ENCODE results near the gene RBM24.
"Not testable (repeated sequence)": the region's sequence is repeated elsewhere in the genome, so short reads cannot be mapped to it uniquely, and the experiment has no call there.

Gene RBM24

DNA sequence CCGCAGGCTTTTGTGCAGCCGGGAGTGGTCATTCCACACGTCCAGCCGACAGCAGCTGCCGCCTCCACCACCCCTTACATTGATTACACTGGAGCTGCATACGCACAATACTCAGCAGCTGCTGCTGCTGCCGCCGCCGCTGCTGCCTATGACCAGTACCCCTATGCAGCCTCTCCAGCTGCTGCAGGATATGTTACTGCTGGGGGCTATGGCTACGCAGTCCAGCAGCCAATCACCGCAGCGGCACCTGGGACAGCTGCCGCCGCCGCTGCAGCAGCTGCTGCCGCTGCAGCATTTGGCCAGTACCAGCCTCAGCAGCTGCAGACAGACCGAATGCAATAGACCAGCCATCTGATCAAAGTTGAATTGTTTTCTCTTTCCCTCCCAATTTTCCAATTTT is 10.6 kb downstream of the RBM24 start:
- peak; percentile 81 for DNase-seq (ENCODE audit: low read depth, low spot score)

DNA sequence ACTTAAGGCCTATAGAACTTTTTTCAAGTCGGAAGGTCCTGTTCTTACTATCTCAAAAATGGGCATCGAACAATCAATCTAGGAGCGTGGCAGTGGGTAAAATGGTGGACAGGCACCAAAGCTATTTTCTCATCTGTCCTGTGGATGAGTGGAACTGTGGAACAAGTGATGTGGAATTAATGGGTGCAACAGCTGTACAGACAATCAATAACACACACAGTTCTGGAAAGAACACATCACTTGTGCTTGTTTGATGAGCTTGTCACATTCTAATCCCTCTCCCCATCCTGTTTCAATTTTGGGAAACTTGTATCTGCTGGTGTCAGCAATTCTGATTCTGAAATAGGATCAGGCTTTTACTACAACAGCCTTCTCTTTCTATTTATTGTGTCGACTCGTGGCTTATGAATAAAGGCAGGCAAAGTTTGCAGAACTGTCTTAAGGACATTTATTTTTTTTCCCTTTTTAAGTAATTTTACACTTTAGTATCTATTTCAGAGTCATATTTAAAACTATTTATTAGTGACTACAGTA is 11.5 kb downstream of the RBM24 start:
- no peak for DNase-seq (ENCODE audit: low read depth, low spot score)

DNA sequence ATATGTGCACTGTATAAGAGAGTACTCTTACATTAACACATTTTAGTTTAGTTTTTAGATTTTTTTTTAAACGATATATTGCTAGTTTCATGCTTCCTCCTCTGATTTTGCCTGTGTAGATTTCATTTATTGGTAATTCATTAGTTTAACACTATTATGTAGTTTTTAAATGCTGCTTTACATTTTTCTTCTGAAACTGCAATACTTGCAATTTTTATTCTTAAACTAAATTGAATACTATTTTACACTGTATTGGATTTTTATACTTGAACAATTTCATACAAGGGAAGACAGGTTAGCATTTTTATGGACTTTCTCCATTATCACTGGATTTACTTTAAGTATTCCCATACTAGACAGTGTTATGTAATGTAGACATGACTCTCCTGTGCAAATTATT is 12.2 kb downstream of the RBM24 start:
- no peak for DNase-seq (ENCODE audit: low read depth, low spot score)

DNA sequence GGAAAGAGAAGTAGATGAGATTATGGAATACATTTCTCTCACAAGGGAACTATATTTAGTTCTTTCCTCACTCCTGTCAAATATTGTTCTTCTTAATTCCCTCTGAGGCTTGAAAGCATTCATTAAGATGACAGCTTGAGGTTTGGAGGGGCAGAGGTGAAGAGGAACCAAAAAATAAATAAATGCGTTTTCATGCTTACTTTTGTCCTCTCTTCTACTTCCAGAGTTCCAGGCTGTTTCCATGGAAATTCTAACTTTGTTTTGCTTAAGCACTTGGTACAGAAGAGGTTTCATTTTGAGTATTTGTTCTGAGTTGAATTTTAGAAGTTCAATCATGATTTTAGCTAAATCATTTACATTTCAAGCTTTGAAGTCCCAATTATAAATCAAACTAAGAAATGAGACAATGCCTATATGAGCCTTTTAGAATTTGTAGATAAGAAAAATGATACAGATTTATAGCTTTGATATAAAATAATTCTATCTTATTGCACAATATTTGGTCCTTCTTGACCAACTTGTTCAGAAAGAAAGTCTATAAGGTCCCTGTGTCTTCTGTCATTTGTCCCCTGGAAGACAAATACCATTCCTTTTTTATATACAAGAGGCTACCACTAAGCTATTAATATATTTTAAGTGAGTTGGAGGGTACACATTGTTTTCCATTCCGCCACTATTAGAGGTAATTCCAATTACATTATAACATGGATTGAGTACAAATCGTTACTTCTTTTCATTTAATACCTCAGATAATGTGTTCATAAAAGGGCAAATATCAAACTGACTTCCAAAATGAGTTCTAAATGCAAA is 16.3 kb downstream of the RBM24 start:
- DNase-seq (ENCODE audit: low read depth, low spot score): no peak

DNA sequence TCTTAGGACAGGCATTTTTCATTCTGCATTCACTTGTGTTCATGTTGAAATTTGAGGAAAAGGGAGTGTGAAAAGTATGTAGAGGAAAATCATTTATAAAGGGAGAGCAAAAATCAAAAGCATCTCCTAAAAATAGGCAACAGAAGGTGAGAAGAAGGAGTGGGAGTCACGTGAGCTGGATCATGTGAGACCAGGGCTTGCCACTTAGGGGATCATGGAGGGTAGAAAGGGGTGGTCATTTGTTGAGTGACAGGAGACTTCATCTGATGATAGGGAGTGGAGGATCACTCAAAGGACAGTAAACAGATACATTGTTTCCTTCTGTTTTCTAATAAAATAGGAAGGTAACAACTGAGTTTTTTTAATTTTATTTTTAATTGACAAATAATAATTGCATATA is 17.1 kb downstream of the RBM24 start:
- no peak for DNase-seq (ENCODE audit: low read depth, low spot score)

DNA sequence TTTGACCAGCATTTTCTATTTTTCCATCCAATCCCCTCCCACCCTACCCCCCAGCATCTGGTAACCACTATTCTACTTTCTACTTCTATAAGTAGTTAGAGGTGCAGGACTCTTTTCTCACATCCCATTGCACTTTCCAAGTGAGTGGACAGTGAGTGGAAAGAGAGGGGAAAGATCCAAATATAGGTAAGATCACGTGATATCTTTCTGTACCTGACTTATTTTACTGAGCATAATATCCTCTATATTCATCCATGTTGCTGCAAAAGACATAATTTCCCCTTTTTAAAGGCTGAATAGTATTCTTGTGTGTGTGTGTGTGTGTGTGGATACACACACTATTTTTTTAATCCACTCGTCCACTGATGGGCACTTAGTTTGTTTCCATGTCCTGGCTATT is 18.1 kb downstream of the RBM24 start:
- no peak for DNase-seq (ENCODE audit: low read depth, low spot score)

DNA sequence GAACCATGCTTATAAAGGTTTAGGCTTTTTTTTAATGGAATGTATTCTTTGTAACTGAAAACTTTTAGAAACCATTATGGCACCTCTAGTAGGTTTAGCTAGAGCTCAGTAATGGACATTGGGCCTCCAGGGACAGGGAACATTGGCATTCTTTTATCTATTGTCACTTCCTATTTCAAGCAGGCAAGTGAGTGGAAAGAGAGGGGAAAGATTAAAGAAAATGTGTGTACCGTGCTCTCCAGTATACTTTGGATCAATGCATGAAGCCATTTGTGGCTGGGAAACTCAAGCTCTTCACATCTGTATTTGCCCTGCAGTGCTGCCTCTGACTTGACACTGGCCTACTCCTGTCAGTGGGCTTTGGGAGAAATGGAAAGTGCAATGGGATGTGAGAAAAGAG is 18.6 kb downstream of the RBM24 start:
- no peak for DNase-seq (ENCODE audit: low read depth, low spot score)

DNA sequence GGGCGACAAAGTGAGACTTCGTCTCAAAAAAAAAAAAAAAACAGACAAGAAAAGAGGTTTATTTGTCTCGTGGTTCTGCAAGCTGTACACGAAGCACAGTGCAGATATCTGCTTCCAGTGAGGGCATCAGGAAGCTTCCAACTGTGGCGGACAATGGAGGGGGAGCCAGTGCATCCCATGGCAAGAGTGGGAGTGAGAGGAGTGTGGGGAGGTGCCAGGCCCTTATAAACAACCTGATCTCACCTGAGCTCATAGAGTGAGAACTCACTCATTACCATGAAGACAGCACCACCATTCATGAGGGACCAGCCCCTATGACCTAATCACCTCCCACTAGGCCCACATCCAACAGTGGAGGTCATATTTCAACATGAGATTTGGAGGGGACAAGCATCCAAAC is 19.5 kb downstream of the RBM24 start:
- no peak for DNase-seq (ENCODE audit: low read depth, low spot score)

DNA sequence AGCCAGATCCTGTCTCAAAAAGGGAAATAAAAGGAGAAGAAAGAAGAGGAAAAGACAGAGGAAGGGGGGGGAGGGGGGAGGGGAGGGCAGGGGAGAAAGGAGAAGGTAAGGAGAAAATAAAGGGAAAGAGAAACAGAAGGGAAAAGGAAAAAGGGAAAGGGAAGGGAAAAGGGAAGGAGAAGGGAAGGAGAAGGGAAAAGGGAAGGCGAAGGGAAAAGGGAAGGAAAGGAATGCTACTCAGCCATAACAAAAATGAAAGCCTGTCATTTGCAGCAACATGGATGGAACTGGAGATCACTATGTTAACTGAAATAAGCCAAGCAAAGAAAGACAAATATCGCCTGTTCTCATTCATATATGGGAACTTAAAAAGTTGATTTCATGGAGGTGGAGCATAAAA is 22.3 kb downstream of the RBM24 start:
- DNase-seq (ENCODE audit: low read depth, low spot score): no peak

DNA sequence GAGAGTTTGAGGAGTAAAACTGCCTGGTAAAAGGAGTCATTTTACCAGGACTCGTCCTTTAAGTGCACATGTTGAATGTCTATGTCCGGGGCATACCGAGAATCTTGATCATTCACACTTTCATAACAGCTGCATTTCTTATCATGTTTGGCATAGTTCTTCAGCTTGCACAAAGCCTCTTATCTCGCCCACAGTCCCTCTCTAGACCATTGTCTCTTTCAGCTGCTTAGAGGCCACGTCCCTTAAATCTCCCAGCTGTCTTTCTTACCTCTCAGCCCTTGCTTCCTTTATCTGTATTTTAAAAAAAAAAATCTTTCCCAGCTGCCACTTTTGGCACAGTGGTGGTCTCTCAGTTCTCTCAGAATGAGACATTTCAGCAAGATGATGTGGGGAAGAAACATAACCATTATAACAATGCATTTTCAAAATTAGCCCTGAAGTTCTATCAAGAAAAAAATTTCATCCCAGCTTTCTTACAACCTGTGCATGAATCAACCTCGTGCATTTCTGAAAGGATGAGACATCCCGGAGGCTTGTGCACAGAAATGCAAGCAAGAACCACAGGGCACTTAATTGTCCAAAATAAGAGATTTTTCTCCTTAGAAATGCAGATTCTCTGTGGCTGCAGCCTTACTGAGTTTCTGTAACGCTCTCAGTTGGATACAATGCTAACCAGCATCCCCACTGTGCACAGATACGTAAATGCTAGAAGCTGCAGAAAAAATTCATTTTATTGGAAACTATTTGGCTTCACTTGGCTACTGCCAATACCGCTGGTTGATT is 24.2 kb downstream of the RBM24 start:
- DNase-seq (ENCODE audit: low read depth, low spot score): no peak

DNA sequence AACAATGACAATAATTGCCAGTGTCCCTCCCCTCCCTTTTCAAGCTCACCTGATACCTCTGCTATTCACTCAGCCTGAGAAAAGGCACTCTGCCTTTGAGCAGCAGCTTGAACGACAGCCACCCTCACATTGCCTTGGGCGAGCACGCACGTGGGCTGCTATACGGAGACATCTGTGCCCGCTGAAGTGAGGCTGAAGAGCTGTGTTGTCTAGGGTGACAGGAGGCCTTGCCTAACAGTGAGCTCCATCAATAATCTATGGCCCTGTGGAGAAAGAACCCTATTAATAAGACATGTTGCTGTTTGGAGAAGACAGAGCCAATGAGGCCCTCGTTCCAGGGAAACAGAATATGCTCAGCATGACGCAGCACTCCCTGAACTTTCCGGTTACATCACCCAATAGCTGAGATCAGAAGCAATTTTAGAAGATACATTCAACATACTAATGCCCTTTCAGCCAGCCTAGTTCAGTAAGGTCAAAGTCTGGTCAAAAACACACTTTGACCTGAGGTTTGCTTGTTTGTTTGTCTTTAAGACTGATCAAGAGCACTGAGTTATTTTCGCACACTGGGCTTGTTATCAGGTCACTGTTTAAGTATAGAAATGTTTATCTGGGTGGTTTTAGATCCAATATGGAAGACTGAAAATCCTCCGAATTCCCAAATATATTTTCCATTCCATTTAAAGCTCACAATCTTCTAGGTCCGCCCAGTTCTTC is 30.6 kb downstream of the RBM24 start:
- peak; percentile 62 for DNase-seq (ENCODE audit: low read depth, low spot score)

DNA sequence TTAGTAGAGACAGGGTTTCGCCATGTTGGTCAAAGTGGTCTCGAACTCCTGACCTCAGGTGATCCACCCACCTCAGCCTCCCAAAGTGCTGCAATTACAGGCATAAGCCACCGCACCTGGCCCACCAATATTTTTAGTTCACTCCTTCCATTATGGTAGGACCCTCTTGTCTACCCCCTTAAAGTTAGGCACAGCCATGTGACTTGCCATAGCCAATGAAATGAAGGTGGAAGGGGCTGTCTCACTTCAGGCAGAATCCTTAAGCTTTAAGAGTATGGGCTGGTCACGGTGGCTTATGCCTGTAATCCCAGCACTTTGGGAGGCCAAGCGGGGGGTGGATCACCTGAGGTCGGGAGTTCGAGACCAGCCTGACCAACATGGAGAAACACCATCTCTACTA is 32.1 kb downstream of the RBM24 start:
- DNase-seq (ENCODE audit: low read depth, low spot score): not testable (repeated sequence)

DNA sequence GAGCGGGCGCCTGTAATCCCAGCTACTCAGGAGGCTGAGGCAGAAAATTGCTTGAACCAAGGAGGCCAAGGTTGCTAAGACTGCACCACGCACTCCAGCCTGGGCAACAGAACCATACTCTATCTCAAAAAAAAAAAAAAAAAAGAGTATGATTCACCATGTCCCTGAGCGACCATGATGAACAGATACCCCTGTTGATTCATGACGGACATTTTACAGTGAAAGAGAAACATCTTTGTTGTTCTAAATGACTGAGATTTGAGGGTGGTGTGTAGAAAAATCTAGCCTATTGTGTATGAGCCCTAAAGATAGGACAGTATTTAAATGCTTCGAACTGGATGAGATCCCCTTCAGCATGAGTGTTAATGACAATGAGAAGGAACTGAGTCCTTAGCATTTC is 32.8 kb downstream of the RBM24 start:
- DNase-seq (ENCODE audit: low read depth, low spot score): no peak

DNA sequence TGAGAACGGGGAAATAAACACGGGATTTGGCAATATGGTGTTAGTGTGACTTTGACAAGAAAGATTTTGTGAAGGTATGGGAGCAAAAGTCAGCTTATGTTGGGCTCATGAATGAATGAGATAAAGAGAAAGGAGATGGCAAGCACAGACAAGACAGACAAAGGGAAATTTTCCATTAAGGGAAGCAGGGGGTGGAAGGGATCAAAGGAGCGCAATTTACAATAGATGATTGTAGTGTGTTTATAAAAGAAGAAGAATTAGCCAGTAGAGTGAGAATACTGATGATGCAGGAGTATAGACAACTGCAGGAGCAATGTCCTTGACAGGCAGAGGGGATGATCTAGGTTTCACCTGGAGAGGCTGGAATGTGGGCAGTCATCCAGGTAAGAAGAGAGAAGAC is 34.1 kb downstream of the RBM24 start:
- DNase-seq (ENCODE audit: low read depth, low spot score): no peak

DNA sequence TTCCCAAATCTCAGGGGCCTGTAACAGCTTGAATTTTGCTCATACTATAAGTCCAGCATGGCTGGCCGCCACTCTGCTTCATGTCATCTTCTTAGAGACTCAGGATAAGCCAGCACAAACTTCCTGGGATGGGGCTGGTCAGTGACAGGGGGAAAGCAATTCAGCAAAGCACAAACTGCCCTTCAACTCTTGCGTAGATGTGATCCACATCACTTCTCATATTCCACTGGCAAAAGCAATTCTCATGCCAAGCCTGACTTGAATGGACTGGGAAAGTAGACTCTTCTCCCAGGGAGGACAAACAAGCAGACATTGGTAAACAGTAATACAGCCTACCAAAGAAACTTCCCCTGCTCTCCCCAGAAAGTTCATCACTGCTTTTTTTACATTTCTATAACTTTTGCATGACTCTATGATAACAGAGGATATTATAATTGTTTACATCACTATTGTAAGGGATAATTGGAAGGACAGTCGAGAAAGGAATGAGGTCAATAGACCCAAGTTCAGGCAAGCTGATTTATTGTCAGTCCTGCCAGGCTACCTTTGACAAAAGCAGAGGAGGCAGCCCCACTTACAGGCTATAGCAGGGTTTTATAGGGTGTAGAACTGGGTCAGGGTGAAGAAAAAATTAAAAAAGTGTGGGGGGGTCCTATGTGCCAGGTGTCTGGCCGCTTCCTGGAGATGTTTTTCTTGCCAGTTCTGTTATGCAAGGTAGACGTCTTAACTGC is 37.4 kb downstream of the RBM24 start:
- DNase-seq (ENCODE audit: low read depth, low spot score): no peak

DNA sequence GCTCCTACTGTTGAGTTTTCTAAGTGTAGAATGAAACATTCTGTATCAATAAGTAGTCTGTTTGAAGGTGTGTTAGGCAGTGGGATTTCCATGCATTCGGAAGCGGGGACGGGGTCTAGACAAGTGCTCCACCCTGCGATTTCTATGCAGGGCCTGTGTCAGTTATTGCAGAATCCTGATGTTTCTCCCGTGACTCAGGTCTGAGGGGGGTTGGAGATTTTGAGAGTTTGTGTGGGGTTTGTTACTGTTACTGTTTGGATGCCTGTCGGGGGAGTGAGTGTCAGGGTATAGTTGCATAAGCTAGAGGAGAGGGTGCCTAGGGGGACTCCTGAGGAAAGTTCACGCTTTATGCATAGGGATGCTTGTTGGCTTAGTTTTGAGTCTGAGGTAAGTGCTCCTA is 39.1 kb downstream of the RBM24 start:
- not testable (repeated sequence) for DNase-seq (ENCODE audit: low read depth, low spot score)

DNA sequence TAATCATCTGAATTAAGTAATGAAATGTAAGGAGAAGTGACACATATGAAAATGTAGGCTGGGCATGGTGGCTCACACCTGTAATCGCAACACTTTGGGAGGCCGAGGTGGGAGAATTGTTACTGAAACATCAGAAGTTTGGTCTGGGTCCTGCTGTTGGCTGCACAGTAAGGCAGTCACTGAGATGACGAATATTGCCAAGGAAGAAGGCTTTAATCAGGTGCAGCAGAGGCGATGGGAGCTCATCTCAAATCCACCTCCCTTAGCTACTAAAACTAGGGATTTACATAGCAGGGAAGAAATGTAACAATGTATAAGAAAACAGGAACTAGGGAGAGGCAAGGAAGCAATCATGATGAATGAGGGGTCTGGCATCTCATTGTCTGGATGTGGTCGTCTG is 50.1 kb downstream of the RBM24 start:
- DNase-seq (ENCODE audit: low read depth, low spot score): no peak

DNA sequence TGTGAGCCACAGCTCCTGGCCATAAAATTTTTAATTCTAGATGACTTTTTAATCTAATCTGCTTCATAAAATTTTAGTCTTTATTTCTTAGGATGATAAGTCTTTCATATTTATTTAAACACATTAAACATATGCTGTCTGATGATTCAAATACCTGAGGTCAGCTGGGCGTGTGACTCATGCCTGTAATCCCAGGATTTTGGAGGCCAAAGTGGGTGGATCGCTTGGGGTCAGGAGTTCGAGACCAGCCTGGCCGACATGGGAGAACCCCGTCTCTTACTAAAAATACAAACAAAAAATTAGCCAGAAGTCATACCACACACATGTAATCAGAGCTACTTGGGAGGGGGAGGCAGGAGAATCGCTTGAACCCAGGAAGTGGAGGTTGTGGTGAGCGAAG is 53.1 kb downstream of the RBM24 start:
- DNase-seq (ENCODE audit: low read depth, low spot score): no peak

DNA sequence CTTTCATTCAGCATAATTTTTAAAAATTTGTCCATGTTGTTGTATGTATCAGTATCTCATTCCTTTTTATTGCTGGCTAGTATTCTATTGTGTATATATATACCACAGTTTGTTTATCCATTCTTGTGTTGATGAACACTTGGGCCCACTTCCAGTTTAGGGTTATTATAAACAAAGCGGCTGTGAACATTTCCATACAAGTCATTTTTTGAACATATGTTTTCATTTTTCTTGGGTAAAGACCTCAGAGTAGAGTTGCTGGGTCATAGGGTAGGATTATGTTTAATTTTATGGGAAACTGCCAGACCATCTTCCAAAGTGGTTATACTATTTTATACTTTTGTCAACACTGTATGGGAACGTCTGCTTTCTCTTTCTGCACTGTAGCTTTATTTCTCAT is 55.3 kb downstream of the RBM24 start:
- DNase-seq (ENCODE audit: low read depth, low spot score): no peak

DNA sequence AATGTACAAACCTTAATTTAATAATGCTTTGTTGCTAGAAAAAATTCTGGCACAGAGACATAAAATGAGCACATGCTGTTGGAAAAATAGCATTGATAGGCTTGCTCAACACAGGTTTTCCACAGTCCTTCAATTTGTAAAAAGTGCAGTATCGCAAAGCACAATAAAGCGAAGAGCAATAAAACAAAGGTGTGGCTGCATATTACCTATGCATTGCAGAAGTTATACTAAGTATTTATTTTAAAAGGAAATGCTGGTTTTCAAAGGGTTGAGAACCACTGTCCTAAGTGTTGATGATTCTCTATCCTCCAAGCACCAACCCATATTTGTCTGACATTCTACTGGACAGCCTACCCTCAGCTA is 58.1 kb downstream of the RBM24 start:
- no peak for DNase-seq (ENCODE audit: low read depth, low spot score)

DNA sequence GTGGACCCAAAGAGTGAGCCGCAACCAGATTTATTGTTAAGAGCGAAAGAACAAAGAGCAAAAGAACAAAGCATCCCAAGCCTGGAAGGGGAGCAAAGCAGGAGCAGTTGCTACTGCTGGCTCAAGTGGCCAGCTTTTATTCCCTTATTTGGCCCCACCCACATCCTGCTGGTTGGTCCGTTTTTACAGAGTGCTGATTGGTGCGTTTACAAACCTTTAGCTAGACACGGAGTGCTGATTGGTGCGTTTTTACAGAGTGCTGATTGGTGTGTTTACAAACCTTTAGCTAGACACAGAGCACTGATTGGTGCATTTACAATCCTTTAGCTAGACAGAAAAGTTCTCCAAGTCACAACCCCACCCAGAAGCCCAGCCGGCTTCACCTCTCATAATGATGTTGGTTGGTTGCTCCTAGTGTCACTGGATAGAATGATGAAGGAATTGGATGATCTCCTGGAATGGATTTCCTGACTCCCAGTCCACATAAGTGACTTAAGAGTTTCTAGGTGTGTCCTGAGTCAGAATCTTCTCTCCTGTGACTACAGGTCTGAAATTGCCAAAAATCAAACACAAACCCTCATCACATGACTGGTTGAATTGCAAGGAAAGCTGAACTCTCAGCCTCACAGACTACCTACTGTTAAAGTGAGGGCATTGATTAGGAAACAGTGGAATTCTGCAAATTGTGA is 60.1 kb downstream of the RBM24 start:
- DNase-seq (ENCODE audit: low read depth, low spot score): no peak
